Coronary artery (tissue), 2 donors: ENCODE data around the gene ITGA7.
A peak's percentile ranks its signal among the peaks of the same experiment; 100 is the strongest.

Experiments
- DNase-seq: peaks from one replicate; pipeline ENCODE4 v3.0.0-alpha.2; 2017; ENCODE audit warnings: low spot score
- H3K27ac ChIP-seq, 2 donors: fragments of 200-600 bp; sonication (generic); one replicate each; pipeline ENCODE4 v1.5.1; 2016 to 2019
- H3K4me3 ChIP-seq: fragments of 200-600 bp; sonication (generic); 2 replicates; pipeline ENCODE4 v1.5.1; 2016; ENCODE audit warnings: mild to moderate bottlenecking, moderate library complexity
- CTCF ChIP-seq: fragments of 200-600 bp; sonication (generic); IDR thresholded peaks from one replicate; pipeline ENCODE4 v1.5.1; 2019; ENCODE audit warnings: antibody characterized with exemption

ITGA7 gene

DNA sequence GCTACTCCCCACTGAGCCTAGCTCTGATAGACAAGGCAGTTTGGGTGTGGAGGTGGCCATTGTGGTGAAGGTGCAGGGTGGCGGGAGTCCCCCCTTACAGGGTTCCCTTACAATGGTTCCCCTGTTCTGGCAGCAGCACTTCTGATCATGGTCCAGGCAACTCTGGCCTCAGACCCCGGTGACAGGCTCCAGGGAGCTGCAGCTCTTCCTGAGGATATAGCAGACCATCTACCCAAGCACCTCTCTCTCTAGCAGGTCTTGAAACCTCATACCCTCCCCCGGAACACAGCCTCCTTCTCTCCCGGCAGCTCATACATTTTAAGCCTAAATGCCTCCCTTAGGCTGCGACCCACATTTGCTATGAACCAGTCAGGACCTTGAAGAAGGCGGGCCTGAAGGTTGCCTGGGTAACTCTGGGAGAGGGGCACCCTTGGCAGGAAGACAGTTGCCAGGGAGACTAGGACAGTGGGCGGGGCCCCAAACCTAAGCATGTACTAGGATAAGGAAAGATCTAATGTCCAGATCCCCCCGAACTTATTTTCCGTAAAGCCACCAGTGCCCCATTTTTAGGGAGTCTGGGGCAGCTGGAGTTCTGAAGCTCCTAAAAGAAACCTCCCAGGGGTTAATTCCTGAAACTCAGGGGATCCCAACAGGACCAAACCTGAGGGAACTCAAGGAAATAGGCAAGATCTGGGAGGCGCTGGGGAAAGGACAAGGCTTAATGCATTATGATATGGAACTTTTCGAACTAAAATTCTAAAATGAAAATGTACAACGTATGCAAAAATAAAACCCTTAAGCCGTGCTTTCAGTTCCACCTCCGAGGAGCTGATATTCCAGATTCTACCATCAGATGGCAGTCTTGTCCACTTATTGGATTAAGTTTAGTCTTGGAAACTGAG is 30.7 kb upstream of the ITGA7 start:
- peak; percentile 69 for TF ChIP-seq CTCF
- peak overlapping the region; percentile 62 to 92 for H3K27ac ChIP-seq
- H3K4me3 ChIP-seq = peak overlapping the region; percentile 66
- DNase-seq = no peak

DNA sequence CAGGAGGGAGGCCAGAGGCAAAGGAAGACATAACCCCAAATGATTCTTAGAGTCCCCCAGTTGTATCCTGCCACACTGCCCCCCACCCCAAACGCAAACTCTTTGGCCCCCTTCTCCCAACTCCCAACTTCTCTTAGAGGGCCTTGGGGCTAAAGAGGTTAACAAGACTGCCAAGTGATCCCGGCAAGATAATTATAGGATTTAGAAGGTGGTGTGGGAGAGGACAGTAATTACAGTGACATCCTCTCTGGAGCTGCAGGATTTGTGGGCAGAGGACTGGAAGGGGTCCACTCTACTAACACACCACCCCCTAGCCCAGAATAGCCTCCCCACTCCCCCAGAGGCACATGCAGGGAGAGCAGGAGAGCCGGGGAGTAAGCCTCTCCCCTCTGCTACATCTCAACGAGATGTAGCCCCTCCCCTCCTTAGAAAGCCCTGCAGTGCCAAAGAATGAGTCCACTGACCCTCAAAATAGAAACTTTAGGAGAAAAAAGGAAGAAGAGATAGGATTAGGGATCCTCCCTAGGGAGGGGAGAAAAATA is 29.9 kb upstream of the ITGA7 start:
- no peak for DNase-seq
- H3K4me3 ChIP-seq = peak overlapping the region; percentile 66
- H3K27ac ChIP-seq = peak overlapping the region; percentile 62 to 92
- no peak for TF ChIP-seq CTCF

- TF ChIP-seq CTCF = peak; percentile 62
- peak overlapping the region; percentile 62 to 92 for H3K27ac ChIP-seq
- H3K4me3 ChIP-seq = no peak overlapping the region
- no peak for DNase-seq
Measured at GRCh38 chr12:55736780-55737580, 29.3 kb upstream of the ITGA7 start.

DNA sequence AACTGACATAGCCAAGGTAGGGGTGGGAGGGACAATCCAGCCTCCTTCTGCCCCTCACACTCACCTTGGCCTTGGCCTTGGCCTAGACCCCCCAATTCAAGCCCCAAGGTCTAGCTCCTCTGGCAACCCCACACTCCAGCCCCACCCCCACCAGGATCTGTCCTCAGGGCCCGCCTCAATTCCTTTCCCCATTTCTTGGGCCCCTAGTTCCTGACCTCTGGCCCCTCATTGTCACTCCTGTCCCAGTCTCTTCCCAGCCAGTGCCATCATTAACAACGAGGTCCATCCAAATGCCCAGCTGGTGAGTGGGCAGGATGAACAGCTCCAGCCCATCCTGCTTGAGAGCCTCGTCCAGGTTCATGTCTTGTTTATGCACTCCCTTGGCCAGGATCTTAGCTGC is 28.4 kb upstream of the ITGA7 start:
- no peak for TF ChIP-seq CTCF
- H3K4me3 ChIP-seq = no peak overlapping the region
- no peak for DNase-seq
- no peak overlapping the region for H3K27ac ChIP-seq

DNA sequence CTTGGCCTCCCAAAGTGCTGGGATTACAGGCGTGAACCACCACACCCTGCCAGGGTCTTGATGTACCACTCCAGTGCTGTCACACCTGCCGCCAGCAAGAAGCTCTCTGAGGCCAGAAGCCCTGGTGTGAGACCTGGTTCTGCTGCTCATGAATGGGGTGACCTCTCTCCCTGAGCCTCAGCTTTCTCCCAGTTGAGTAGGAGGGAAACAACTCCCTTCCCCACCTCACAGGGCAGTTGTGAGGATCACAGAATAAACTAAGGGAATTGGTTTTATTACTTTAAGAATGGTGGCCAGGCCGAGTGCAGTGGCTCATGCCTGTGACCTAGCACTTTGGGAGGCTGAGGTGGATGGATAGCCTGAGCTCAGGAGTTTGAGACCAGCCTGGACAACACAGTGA is 26.9 kb upstream of the ITGA7 start:
- no peak overlapping the region for H3K4me3 ChIP-seq
- no peak for TF ChIP-seq CTCF
- H3K27ac ChIP-seq = no peak overlapping the region
- DNase-seq = no peak

DNA sequence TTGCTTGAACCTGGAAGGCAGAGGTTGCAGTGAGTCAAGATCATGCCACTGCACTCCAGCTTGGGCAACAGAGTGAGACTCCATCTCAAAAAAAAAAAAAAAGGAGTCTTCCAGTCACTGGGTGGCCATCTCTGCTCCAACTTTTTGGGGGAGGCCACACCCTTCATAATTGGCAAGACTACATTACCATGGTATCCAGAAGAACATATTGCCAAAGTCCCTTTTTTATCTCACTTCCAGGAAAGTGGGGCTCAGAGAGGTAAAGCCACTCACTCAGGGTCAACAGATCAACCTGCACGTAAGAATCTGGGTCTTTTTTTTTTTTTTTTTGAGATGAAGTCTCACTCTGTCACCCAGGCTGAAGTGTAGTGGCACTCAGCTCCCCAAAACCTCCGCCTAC is 26.2 kb upstream of the ITGA7 start:
- Histone ChIP-seq H3K27ac (no peak overlapping the region), H3K4me3 (no peak overlapping the region)
- no peak for DNase-seq
- TF ChIP-seq CTCF = no peak
